8988T (cell line): ENCODE results near the gene SEMA4A.
A peak's percentile ranks its signal among the peaks of the same experiment; 100 is the strongest.

ENCODE experiments used
- DNase-seq: peaks from one replicate; pipeline ENCODE4 v3.0.0; 2011

Gene SEMA4A

DNA sequence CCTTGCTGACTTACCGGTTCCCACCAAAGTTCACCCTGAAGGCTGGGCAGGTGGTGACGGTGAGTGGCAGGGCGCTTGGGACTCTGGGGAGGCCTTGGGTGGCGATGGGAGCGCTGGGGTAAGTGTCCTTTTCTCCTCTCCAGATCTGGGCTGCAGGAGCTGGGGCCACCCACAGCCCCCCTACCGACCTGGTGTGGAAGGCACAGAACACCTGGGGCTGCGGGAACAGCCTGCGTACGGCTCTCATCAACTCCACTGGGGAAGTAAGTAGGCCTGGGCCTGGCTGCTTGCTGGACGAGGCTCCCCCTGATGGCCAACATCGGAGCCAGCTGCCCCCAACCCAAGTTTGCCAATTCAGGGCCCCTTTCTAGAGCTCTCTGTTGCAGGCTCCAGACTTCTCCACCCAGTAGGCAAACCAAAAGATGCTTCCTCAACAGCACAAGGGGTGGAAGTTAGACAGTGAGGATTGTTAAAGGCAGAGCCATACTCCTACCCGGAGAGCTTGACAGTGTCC is 16.4 kb upstream of the SEMA4A start:
- DNase-seq, result no peak

GRCh38 chr1:156138458-156138867 is 14.9 kb upstream of the SEMA4A start:
- no peak for DNase-seq

GRCh38 chr1:156140879-156141707 is 12.3 kb upstream of the SEMA4A start:
- no peak for DNase-seq

DNA sequence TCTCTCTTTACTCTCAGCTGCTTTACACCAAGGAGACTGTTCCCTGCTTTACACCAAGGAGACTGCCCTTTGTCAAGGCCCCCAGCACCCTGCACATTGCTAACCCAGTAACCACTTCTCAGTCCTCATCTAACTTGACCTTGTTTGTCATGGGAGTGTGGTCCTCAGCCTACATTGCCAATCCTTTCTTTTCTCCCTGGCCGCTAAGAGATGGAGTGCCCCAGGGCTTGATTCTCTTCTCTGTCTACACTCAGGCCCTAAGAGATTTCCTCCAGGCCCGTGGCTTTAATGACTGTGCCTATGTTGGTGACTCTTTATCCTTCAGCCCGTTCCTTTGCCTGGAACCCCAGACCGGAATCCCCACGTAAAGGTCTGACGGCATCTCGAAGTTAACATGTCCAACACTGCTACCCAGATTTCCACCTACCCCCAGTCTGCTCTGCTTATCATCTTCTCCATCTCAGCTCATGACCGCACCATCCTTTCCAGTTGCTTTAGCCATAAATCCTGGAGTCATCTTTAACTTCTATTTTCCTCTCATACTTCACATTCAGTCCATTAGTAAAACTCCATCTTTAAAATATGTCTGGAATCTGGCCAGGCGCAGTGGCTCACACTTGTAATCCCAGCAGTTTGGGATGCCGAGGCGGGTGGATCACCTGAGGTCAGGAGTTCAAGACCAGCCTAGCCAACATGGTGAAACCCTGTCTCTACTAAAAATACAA is 9.5 kb upstream of the SEMA4A start:
- DNase-seq, result no peak

DNA sequence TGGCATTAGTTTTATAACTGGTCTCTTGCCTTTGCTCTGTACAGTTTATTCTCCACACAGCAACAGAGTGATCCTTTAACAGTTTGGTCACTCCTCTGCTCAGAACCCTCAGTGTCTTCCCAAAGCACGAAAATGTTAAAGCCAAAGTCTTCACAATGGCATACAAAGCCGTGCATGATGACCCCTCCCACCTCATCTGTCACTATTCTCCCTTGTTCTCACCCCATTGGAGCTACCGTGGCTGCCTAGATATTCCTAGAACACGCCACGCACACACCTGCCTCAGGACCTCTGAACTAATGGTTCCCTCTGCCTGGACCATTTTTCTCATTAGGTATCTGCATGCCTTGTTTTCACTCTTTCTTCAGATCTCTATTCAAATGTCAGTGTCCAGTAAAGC is 8.6 kb upstream of the SEMA4A start:
- DNase-seq, result no peak

DNA sequence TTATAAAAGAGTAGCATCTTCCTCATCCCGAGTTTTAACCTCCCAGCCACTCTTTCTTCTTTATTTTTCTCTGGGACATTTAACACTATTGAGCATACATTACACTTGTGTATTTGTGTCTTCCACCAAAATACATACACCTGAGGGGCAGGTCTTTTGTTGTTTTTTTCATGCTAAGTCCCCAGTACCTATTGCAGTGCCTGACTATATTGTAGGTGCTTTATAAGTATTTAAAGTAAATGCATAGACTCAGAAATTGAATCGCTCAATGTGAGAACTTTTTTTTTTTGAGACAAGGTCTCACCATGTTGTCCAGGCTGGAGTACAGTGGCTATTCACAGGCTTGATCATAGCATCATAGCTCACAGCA is 7.8 kb upstream of the SEMA4A start:
- no peak for DNase-seq

GRCh38 chr1:156146020-156146768 is 7.2 kb upstream of the SEMA4A start:
- DNase-seq, result peak; percentile 63

GRCh38 chr1:156146769-156147405 is 6.5 kb upstream of the SEMA4A start:
- no peak for DNase-seq

GRCh38 chr1:156148216-156148615 is 5.2 kb upstream of the SEMA4A start:
- no peak for DNase-seq

GRCh38 chr1:156149374-156150332 is 3.7 kb upstream of the SEMA4A start:
- DNase-seq, result no peak

- DNase-seq, result no peak
Measured at GRCh38 chr1:156150333-156151011, 2.9 kb upstream of the SEMA4A start.

DNA sequence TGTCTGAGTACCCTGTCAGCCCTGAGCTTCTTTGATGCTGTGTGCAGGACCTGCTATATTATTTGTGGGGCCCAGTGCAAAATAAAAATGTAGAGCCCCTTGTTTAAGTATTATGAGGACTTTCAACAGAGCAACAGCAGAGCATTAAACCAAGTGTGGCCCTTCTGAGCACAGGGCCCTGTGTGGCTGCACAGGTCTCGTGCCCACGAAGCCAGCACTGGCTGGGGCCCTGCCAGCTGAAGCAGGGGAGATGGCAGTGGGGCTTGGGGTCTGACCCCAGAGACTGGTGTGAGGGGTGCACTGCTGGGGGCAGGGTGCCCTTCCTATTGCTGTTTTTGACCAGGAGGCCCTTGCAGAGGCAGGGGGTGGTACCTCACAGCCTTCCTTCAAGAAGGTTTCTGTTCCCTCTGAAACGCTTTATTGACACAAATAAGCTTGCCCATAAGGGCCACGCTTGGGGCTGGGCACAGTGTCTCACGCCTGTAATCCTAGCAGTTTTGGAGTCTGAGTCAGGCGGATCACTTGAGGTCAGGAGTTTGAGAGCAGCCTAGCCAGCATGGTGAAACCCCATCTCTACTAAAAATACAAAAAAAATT is 2.2 kb upstream of the SEMA4A start:
- DNase-seq, result no peak

DNA sequence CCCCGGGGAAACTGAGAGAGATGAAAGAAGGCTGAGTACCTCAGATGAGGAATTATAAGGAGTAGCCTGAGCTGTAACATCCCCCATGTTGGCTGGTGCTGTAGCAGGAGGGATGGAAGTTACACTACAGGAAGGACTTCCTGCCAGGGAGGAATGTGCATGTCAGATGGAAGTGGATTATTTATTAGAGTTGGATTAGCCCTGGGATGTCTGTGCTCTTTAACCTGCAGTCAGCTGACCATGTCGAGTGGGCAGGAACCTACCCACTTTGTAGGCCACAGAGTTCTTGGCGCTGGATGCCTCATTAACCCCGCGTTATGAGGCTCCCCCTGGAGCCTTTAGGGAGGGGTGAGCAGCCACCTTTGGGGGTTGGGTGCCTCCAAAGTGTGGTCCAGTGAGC is 757 bp upstream of the SEMA4A start:
- no peak for DNase-seq

GRCh38 chr1:156154317-156154749 is 948 bp downstream of the SEMA4A start:
- no peak for DNase-seq

GRCh38 chr1:156155756-156156510 is 2.5 kb downstream of the SEMA4A start:
- DNase-seq, result no peak

- no peak for DNase-seq
Measured at GRCh38 chr1:156157506-156157905, 4.1 kb downstream of the SEMA4A start.

DNA sequence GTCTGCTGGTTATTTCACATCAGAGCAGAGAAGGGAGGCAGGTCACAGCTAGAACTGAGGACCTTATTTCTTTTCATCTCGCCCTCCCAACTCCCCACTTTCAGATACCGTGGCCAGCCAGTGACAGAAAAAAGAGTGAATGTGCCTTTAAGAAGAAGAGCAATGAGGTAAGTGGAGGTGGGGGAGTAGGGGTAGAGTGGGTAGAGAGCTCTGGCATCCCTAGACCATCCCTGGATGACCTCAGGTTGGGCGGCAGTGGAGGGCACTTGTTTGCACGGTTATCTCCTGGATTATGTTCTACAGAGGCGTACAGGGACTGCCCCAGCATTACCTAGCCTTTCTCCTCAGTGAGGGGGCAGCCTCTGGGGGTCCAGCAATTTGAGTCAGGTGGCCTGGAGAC is 4.6 kb downstream of the SEMA4A start:
- DNase-seq, result no peak

- DNase-seq, result no peak
Measured at GRCh38 chr1:156160000-156160742, 6.8 kb downstream of the SEMA4A start.

DNA sequence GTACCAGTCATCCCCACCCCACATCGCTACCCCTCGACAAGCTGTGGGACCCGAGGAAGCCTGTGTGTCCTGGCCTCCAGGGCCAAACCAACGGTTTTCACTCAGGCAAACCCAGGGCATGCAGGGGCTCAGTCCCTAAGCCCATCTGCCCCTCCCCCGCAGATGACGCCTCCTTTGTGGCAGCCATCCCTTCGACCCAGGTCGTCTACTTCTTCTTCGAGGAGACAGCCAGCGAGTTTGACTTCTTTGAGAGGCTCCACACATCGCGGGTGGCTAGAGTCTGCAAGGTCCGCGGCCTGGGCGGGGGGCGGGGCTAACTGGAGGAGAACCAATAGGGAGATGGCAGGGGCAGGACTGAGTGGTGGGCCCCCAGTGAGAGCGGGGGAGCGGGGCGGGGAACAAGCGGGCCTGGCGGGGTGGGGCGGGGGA is 7.4 kb downstream of the SEMA4A start:
- no peak for DNase-seq
